Activated CD8-positive, alpha-beta memory T cell treated with anti-CD3 and anti-CD28 coated beads for 48 hours (primary cell): ENCODE results near the gene OMP.
"Not testable (repeated sequence)": the region's sequence is repeated elsewhere in the genome, so short reads cannot be mapped to it uniquely, and the experiment has no call there.

ENCODE experiments used
- DNase-seq, 3 experiments: peaks; one replicate each; pipeline ENCODE4 v3.0.0-alpha.2; 2020; ENCODE audit warnings: low read depth in 2 of 3, low spot score in 2 of 3

Gene OMP

GRCh38 chr11:77102246-77103210 is at the start of gene OMP:
TSS of gene OMP (plus strand) at chr11:77102840. CDS start at chr11:77102840, 0 bp downstream.
- DNase-seq = no peak

GRCh38 chr11:77053217-77054015 is 49.2 kb upstream of the OMP start:
- DNase-seq = no peak

- DNase-seq = no peak
These were observed 48.6 kb upstream of the OMP start for GRCh38 chr11:77054084-77054483.

- DNase-seq = no peak
These were observed 47.5 kb upstream of the OMP start for GRCh38 chr11:77055101-77055561.

- no peak for DNase-seq
These were observed 46.7 kb upstream of the OMP start for GRCh38 chr11:77055913-77056312.

- no peak for DNase-seq
These were observed 45.7 kb upstream of the OMP start for GRCh38 chr11:77056814-77057402.

GRCh38 chr11:77057938-77058474 is 44.6 kb upstream of the OMP start:
- no peak for DNase-seq

GRCh38 chr11:77058900-77059299 is 43.7 kb upstream of the OMP start:
- no peak for DNase-seq

DNA sequence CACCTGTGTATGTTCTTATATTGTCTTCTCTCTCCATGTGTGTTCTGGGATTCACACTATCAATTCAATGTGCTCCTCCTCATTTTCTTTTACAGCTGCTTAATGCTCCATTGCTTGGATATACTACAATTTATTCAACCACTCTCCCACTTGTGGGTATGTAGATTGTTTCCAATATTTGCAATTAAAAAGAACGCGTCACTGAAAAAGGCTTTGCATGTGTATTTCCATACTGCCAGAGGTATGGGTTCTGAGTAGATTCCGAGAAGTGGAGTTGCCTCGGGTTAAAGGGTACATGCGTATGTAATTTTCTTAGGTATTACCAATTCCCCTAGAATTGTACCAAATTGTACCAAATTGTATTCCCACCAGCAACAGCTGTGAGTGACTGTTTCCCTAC is 42.8 kb upstream of the OMP start:
- DNase-seq = no peak

GRCh38 chr11:77060234-77060633 is 42.4 kb upstream of the OMP start:
- DNase-seq = no peak

GRCh38 chr11:77061258-77061657 is 41.4 kb upstream of the OMP start:
- not testable (repeated sequence) for DNase-seq

DNA sequence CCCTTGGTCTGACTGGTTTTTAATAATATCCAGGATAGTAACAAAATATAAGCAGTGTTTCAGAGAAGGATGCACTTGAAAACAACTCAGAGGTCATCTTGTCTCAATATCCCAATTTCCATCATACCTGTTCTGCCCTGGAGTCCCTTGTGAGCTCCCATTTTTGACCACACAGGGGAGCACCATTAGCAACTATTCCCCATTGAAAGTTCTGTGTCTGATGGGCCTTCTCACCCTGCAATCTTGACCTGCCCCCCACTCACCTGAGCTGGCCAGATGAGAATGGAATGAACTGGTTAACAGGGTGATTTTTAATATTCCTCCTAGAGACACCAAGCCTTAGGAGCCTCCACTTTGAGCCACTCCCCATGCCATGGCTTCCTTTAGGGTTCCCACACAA is 39.7 kb upstream of the OMP start:
- DNase-seq = no peak

DNA sequence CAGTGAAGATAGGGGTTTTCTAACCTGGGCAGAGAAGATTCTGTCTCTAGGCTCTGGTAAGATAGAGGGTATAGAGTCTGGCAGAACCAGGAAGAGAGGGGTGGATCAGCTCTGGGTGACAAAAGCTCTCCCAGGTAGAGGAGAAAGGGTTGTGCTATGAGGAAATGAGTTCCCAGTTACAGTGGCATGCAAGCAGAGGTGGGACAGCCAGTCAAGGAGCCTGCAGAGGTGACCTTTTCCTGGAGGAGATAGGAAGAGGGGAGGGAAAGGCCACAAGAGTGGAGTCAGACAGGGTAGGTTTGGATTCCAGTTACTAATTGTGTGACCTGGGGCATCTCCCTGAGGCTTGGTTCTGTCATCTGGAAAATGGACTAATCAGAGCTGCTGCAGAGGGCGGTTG is 39.2 kb upstream of the OMP start:
- DNase-seq = no peak

- no peak for DNase-seq
These were observed 38.8 kb upstream of the OMP start for GRCh38 chr11:77063861-77064260.

DNA sequence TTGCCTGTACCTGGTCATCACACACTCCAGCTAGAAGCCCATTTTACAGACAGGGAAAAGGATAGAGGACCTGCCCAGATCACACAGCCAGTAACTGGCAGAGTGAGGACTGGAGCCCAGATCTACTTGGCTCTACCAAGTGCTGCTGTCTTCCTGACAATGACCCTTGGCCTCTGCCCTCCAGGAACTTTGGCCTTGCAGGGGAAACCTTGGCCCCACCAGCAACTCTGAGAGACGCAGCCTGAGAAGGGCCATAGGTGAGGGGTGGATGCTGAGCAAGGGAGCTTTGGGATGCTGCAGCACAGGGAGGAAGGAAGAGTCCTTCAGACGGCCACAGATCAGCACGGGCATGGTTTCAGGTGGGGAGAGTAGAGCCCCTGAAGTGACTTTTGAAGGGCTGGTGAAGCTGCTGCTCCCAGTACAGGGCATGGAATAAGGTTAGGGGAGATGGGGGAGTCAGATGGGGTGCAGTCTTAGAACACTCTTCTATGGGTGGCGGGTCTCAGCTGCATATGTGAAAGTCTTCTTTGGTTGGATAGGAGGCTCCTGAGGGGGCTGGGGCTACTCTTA is 37.9 kb upstream of the OMP start:
- DNase-seq = no peak

DNA sequence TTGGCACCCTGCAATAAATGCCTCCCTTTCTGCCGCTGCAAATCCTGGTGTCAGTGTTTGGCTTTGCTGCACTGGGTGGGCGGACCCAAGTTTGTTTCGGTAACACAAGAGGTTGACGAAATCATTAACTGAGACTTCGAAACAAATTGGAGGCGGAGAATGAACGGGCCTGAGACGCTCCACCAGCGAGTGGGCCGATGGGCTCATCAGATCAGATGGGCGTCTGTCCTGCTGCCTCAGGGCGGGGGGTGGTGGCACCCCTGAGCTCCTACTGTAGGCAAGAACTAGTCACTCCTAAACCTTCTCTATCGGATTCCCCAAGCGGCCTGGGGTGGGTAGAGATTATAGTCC is 36.8 kb upstream of the OMP start:
- DNase-seq = no peak

DNA sequence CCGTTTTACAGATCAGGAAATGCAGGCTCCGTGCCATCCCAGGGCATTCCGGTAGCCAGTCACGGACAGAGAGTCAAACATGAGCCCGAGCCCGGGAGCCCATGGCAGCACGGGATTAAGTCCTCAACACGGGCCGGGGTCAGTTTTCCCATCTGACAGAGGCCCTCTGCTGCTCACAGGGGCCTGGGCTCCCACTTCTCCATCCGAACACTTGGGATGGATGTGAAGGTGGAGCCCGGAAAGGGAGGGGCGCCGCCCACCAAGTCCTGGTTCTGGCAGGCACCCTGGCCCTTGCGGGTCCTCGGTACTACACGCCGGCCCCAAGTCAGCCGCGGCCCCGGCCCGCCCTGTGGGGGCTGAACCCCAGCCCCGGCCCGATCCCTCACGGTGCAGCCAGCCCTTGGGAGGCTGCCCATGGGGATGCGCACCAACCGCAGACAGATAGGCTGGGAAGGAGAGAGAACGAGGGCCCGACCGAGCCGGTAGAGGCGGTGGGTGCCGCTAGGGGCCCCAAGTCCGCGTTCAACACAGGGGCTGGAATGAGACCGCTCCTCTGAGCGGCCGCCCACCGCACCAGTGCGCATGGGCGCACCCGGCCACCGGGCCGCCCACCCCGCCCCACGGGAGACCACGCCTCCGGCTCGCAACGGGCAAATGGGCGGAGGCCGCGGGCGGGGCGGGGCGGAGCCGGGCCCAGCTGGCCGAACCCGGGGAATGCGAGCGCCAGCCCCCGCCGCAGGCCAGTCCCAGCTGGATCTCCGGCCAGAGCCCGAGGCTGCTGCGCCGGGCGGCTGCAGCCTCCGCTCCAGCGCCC is 36.2 kb upstream of the OMP start, which contains the start of gene CAPN5:
TSS of gene CAPN5 (plus strand) at position 743 of the 814 bp plus-strand sequence. CDS start 17,916 bp downstream, outside the sequence.
- DNase-seq = peak; percentile 52 to 81 (median 69)

GRCh38 chr11:77067861-77068443 is 34.7 kb upstream of the OMP start:
- DNase-seq = no peak

DNA sequence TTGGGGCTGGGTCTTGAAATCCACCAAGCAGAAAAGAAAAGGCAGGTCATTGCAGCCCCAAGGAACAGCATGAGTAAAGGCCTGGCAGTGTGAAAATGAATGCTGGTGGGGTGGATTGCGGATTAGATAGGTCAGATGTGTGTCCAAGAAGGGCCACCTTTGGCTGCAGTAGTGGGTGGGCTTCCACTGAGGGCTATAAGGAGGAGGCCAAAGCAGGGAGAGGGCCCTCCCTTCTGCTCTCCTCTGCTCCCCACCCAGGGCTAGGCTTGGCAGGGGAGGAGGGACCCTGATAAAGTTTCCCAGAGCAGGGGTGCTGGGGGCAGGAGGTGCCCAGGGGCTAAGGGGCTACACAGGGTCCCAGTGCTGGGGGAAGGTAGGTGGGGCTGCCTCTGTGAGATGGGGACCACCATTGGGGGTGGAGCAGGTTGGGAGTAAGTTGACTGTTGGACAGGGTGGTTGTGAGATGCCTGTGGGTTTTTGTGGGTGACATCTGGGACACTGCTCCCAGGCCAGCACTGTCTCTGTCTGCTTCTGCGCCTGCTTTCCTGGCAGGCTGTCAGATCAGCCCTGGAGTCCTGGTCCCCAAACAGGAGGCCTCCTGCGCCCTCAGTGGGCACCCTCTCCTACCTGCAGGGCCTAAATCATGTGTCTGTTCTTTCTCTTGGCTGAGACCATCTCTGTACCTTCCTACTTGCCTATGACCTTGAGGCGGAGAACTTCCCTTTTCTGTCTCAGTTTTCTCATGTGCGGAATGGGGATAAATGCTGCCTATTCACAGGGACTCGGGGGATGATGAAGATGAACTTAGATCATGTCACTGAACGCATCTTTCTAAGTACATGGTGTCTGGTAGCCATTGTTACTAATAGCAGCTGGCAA is 33.9 kb upstream of the OMP start:
- no peak for DNase-seq
